HepG2 (cell line): Measurements from ENCODE around the gene SDK1. TPM values are rescaled to one million over a fixed set of nuclear protein-coding genes. Genes with fewer than 3 reads are reported as not detected.

Experiments
- ATAC-seq: fragments of 200-7000 bp; cut with Tn5 transposase; 3 replicates; pipeline ENCODE4 v1.9.1; 2020; ENCODE audit warnings: mild to moderate bottlenecking, moderate library complexity
- BruUV-seq: library from RNA; stranded (reverse); fragments of 400-500 nt; replicated peaks from 2 replicates; lab custom pipeline; 2021; lab: Mats Ljungman, UMichigan
- CTCF ChIA-PET: fragments of 300-600 bp; formaldehyde crosslinking; extraction: SDS; loops from one replicate; lab custom pipeline; 2021; ENCODE audit warnings: low total read pairs, inconsistent platforms, low intra/inter-chr PET ratio; lab: Yijun Ruan, JAX
- POLR2A ChIA-PET: fragments of 350-600 bp; sonication (Branson Sonifier 250); formaldehyde crosslinking; loops from one replicate; lab custom pipeline; 2020; ENCODE audit warnings: antibody characterized with exemption, inconsistent platforms; lab: Yijun Ruan, JAX
- DNase-seq: peaks from one replicate; pipeline ENCODE4 v3.0.0-alpha.2; 2015; ENCODE audit warnings: low spot score
- FAIRE-seq: peaks from 3 replicates; lab custom pipeline; 2011; peaks lifted over from hg19 to GRCh38; lab: Jason Lieb, UNC
- H2AFZ ChIP-seq: one replicate; pipeline ENCODE4 v1.6.1; 2011; ENCODE audit warnings: low read length, inconsistent platforms
- H3K27ac ChIP-seq: fragments of 300-600 bp; 3 replicates; pipeline ENCODE4 v1.8.0; 2011; ENCODE audit warnings: mixed run types, mild to moderate bottlenecking, mixed read lengths, low read length, inconsistent platforms; ENCODE audit not compliant: insufficient read depth; ENCODE audit errors: extremely low read length
- H3K27me3 ChIP-seq, 2 experiments: fragments of 200-600 bp in 1 of 2; 2 replicates in 1 of 2; 3 replicates in 1 of 2; pipeline versions ENCODE4 v1.6.0 to v1.8.0; 2011; ENCODE audit warnings: low read length in 2 of 2, mild to moderate bottlenecking in 2 of 2, moderate library complexity in 2 of 2, inconsistent platforms in 1 of 2; ENCODE audit not compliant: insufficient read depth in 2 of 2, control insufficient read depth in 1 of 2
- H3K36me3 ChIP-seq, 2 experiments: fragments of 200-600 bp in 1 of 2; replicated peaks in 1 of 2; 2 replicates in 1 of 2; 3 replicates in 1 of 2; pipeline versions ENCODE4 v1.5.1 to v1.8.0; 2011; ENCODE audit warnings: low read length in 2 of 2, inconsistent platforms in 1 of 2; ENCODE audit not compliant: insufficient read depth in 2 of 2, control insufficient read depth in 1 of 2
- H3K4me1 ChIP-seq: 2 replicates; pipeline ENCODE4 v1.5.1; 2012; ENCODE audit warnings: low read length, inconsistent platforms; ENCODE audit not compliant: insufficient read depth
- H3K4me2 ChIP-seq: 2 replicates; pipeline ENCODE4 v1.6.0; 2011; ENCODE audit warnings: low read depth, low read length, inconsistent platforms
- H3K4me3 ChIP-seq, 3 experiments: fragments of 200-600 bp in 1 of 3; sonication (generic), shearing (Covaris generic) in 1 of 3; replicated peaks in 1 of 3; 2 replicates each; pipeline ENCODE4 v1.5.1; 2011 to 2016; ENCODE audit warnings: low read length in 3 of 3, inconsistent platforms in 2 of 3, low read depth in 2 of 3, mild to moderate bottlenecking in 2 of 3, control low read depth in 1 of 3, mixed read lengths in 1 of 3; ENCODE audit not compliant: insufficient read depth in 1 of 3
- H3K79me2 ChIP-seq: one replicate; pipeline ENCODE4 v1.6.1; 2011; ENCODE audit warnings: low read length, inconsistent platforms; ENCODE audit not compliant: insufficient read depth
- H3K9ac ChIP-seq: 2 replicates; pipeline ENCODE4 v1.6.0; 2011; ENCODE audit warnings: mild to moderate bottlenecking, low read depth, low read length, inconsistent platforms; ENCODE audit not compliant: insufficient read depth
- H3K9me3 ChIP-seq: 2 replicates; pipeline ENCODE4 v1.5.1; 2012; ENCODE audit warnings: mild to moderate bottlenecking, low read length
- H4K20me1 ChIP-seq: 2 replicates; pipeline ENCODE4 v1.6.0; 2011; ENCODE audit warnings: inconsistent platforms, mild to moderate bottlenecking, low read length, moderate library complexity; ENCODE audit not compliant: insufficient read depth
- HNF4A ChIP-seq: sonication (generic); formaldehyde crosslinking; IDR thresholded peaks from 2 replicates; pipeline ENCODE4 v1.4.0; 2020; ENCODE audit warnings: missing genetic modification reagents
- HNRNPH1 ChIP-seq: fragments of 200-400 bp; formaldehyde crosslinking; optimal IDR thresholded peaks from 2 replicates; pipeline ENCODE3; 2017; ENCODE audit warnings: mild to moderate bottlenecking, low read depth, low read length
- MAFK ChIP-seq, 2 experiments: IDR thresholded peaks in 1 of 2; conservative IDR thresholded peaks in 1 of 2; 2 replicates each; pipeline ENCODE4 v1.6.1; 2011; ENCODE audit warnings: improper control_type of control experiment in 2 of 2, low read length in 2 of 2
- SCMH1 ChIP-seq: sonication (generic); formaldehyde crosslinking; IDR thresholded peaks from 2 replicates; pipeline ENCODE4 v1.9.0; 2021; ENCODE audit warnings: missing genetic modification reagents, mild to moderate bottlenecking, borderline replicate concordance
- TARDBP ChIP-seq: sonication (generic); formaldehyde crosslinking; IDR thresholded peaks from 2 replicates; pipeline ENCODE4 v1.8.0; 2022; ENCODE audit warnings: mild to moderate bottlenecking, missing genetic modification reagents
- ZMYM4 ChIP-seq: sonication (generic); formaldehyde crosslinking; IDR thresholded peaks from 2 replicates; pipeline ENCODE4 v1.8.1; 2023; ENCODE audit warnings: mild to moderate bottlenecking, missing genetic modification reagents
- ZNF10 ChIP-seq: sonication (generic); formaldehyde crosslinking; IDR thresholded peaks from 2 replicates; pipeline ENCODE4 v1.4.0; 2020; ENCODE audit warnings: mild to moderate bottlenecking, low read depth, missing genetic modification reagents, borderline replicate concordance
- ZNF292 ChIP-seq: sonication (generic); formaldehyde crosslinking; IDR thresholded peaks from 2 replicates; pipeline ENCODE4 v1.8.1; 2022; ENCODE audit warnings: mild to moderate bottlenecking, low read depth, missing genetic modification reagents, borderline replicate concordance
- ZNF431 ChIP-seq: sonication (generic); formaldehyde crosslinking; IDR thresholded peaks from 2 replicates; pipeline ENCODE4 v1.9.0; 2022; ENCODE audit warnings: missing genetic modification reagents, low read depth, mild to moderate bottlenecking, borderline replicate concordance
- ZNF629 ChIP-seq: sonication (generic); formaldehyde crosslinking; conservative IDR thresholded peaks from 2 replicates; pipeline ENCODE4 v1.5.0; 2020; ENCODE audit warnings: missing genetic modification reagents
- ZNF652 ChIP-seq: IDR thresholded peaks from 2 replicates; pipeline ENCODE4 v1.6.1; 2016; ENCODE audit warnings: low read depth, borderline replicate concordance
- WGBS: methylation state at CpG from one replicate; pipeline ENCODE4 v1.1.6; 2017; ENCODE audit warnings: low lambda C conversion rate; 5-methylcytosine and 5-hydroxymethylcytosine counted together
- in situ Hi-C: cut with HindIII; loops from 2 replicates; pipeline ENCODE4 v1.10.0; 2017; ENCODE audit warnings: low pct_unique_long_range_greater_than_20kb; ENCODE audit not compliant: extremely low pct_ligation_motif_present
- intact Hi-C: fragments of 100-400 bp; cut with micrococcal nuclease; formaldehyde crosslinking; loops from one replicate; pipeline ENCODE4 v1.10.0; 2022; ENCODE audit not compliant: unreplicated experiment
- polyA plus RNA-seq, 8 experiments: library from polyadenylated mRNA; depleted of rRNA in 3 of 8; stranded (reverse) in 7 of 8; unstranded in 1 of 8; fragments of >200 nt; fragmentation: Illumina TruSeq in 4 of 8; extraction: Trizol in 4 of 8; gene quantifications; 2 replicates each; pipeline versions ENCODE4 v1.2.1 to v1.2.3, GENCODE V29; 2011 to 2016; ENCODE audit warnings: low read depth in 4 of 8, missing spikeins in 1 of 8, mixed read lengths in 1 of 8; ENCODE audit not compliant: insufficient read depth in 1 of 8
- total RNA-seq, 5 experiments: library from RNA; depleted of rRNA; stranded (reverse); fragments of >200 nt; fragmentation: Illumina TruSeq; extraction: Trizol; gene quantifications; 2 replicates each; pipeline ENCODE4 v1.2.3, GENCODE V29; 2016; ENCODE audit warnings: low read depth in 1 of 5
- TF ChIP-seq, protein P1 (sequence below): fragments of 450-650 bp; IDR thresholded peaks from 2 replicates; pipeline ENCODE4 v1.6.1; 2016
- TF ChIP-seq, protein P2 (sequence below): sonication (generic); formaldehyde crosslinking; conservative IDR thresholded peaks from 2 replicates; pipeline ENCODE4 v1.4.0; 2020; ENCODE audit warnings: mild to moderate bottlenecking, missing genetic modification reagents, moderate library complexity

The SDK1 gene
- total and polyA plus RNA-seq, 2 of the 13 experiments (the other 11 are each of a cell fraction or from before 2014, with no cell fraction given) = 0.35 to 2.4 TPM

- TF ChIP-seq, protein P1, sequence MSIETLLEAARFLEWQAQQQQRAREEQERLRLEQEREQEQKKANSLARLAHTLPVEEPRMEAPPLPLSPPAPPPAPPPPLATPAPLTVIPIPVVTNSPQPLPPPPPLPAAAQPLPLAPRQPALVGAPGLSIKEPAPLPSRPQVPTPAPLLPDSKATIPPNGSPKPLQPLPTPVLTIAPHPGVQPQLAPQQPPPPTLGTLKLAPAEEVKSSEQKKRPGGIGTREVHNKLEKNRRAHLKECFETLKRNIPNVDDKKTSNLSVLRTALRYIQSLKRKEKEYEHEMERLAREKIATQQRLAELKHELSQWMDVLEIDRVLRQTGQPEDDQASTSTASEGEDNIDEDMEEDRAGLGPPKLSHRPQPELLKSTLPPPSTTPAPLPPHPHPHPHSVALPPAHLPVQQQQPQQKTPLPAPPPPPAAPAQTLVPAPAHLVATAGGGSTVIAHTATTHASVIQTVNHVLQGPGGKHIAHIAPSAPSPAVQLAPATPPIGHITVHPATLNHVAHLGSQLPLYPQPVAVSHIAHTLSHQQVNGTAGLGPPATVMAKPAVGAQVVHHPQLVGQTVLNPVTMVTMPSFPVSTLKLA = no peak
- TF ChIP-seq ZNF431 (CRISPR knock-in tag) (no peak), SCMH1 (CRISPR knock-in tag) (no peak), ZNF629 (CRISPR knock-in tag) (peak; percentile 74), ZNF10 (CRISPR knock-in tag) (no peak)
Observed at GRCh38 chr7:3682028-3682710, 381.1 kb downstream of the SDK1 start (continued).

GRCh38 chr7:3683546-3684539 is 382.8 kb downstream of the SDK1 start:
- BruUV-seq = no TSS peak
- Histone ChIP-seq H3K27me3 (no peaks in the 10 kb centered on the region), H3K4me1 (peaks cover 30% of the 10 kb centered on the region), H3K36me3 (no peaks in the 10 kb centered on the region), H3K27ac (peak overlapping the region; percentile 24), H3K9ac (0 out of 2 replicates have a peak overlapping the region, but pooled peaks have one; percentile 17), H4K20me1 (no peaks in the 10 kb centered on the region), H3K9me3 (no peaks in the 10 kb centered on the region), H3K79me2 (no peaks in the 10 kb centered on the region), H3K4me3 (peak overlapping the region in 1 of 3 experiments; percentile 54; a peak in 2 of 6 replicates), H2AFZ (no peak overlapping the region), H3K4me2 (peak overlapping the region; percentile 82)
- 32% methylated on average over 6 of the region's 12 CpGs for WGBS
- intact Hi-C loops (no loop called here), in situ Hi-C loops (no loop called here)
- FAIRE-seq (peak; percentile 98), DNase-seq (peak; percentile 56), ATAC-seq (peak; percentile 95)
- ChIA-PET CTCF (no interaction called here), POLR2A (no interaction called here)
- TF ChIP-seq HNRNPH1 (no peak), ZNF652 (CRISPR knock-in tag) (0 out of 2 replicates have a peak, but pooled peaks have one; percentile 34), ZNF292 (peak; percentile 29; the same call in 1 of the 2 replicates), TARDBP (no peak), ZMYM4 (CRISPR knock-in tag) (0 out of 2 replicates have a peak, but pooled peaks have one; percentile 17), MAFK (conservative IDR thresholded peaks at IDR 0.05 in 1 of 2, IDR thresholded peaks at IDR 0.05 in 1 of 2; ENCODE audit: low read length in 2 of 2) (no peak), HNF4A (CRISPR knock-in tag) (peak; percentile 65)
- TF ChIP-seq, protein P2, sequence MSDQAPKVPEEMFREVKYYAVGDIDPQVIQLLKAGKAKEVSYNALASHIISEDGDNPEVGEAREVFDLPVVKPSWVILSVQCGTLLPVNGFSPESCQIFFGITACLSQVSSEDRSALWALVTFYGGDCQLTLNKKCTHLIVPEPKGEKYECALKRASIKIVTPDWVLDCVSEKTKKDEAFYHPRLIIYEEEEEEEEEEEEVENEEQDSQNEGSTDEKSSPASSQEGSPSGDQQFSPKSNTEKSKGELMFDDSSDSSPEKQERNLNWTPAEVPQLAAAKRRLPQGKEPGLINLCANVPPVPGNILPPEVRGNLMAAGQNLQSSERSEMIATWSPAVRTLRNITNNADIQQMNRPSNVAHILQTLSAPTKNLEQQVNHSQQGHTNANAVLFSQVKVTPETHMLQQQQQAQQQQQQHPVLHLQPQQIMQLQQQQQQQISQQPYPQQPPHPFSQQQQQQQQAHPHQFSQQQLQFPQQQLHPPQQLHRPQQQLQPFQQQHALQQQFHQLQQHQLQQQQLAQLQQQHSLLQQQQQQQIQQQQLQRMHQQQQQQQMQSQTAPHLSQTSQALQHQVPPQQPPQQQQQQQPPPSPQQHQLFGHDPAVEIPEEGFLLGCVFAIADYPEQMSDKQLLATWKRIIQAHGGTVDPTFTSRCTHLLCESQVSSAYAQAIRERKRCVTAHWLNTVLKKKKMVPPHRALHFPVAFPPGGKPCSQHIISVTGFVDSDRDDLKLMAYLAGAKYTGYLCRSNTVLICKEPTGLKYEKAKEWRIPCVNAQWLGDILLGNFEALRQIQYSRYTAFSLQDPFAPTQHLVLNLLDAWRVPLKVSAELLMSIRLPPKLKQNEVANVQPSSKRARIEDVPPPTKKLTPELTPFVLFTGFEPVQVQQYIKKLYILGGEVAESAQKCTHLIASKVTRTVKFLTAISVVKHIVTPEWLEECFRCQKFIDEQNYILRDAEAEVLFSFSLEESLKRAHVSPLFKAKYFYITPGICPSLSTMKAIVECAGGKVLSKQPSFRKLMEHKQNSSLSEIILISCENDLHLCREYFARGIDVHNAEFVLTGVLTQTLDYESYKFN = 0 out of 2 replicates have a peak, but pooled peaks have one; percentile 32
